ENCODE measurements around the gene RASSF8. TPM values are rescaled to one million over a fixed set of nuclear protein-coding genes. Genes with fewer than 3 reads are reported as not detected.

Gene RASSF8
- total and polyA plus RNA-seq, 2 donors (not counting 3 experiments of a cell fraction or from before 2014, with no cell fraction given), result 11.1 to 59.3 TPM

GRCh38 chr12:25970916-25971653 is 12.6 kb downstream of the RASSF8 start:
- ChIA-PET CTCF (interaction anchor here (1.0 to 6.9 kb wide), 6 partner anchors 8 to 47 kb away, joined by 3 to 36 read pairs (median 8); partner anchors contain the start of gene RASSF8), POLR2A (no interaction called here)
- Histone ChIP-seq H3K4me1 (ENCODE audit: control insufficient read depth, extremely low read depth, insufficient read depth, low read length) (peaks cover 34% of the 10 kb centered on the region), H3K9me1 (replicated peaks; ENCODE audit: control insufficient read depth, extremely low read depth, insufficient read depth, low read length) (no peaks in the 10 kb centered on the region), H3K36me3 (ENCODE audit: control insufficient read depth in 2 of 2, extremely low read depth in 1 of 2, insufficient read depth in 2 of 2, low read length in 2 of 2) (no peaks in the 10 kb centered on the region), H3K27ac (ENCODE audit: insufficient read depth, low read depth, low read length) (no peak overlapping the region), H4K20me1 (replicated peaks; ENCODE audit: control insufficient read depth, extremely low read depth, insufficient read depth, low read length) (no peaks in the 10 kb centered on the region), H3K9me3 (replicated peaks; ENCODE audit: control insufficient read depth, insufficient read depth, low read length) (no peaks in the 10 kb centered on the region), H2AFZ (ENCODE audit: low read depth, low read length) (no peak overlapping the region), H3K79me2 (ENCODE audit: control insufficient read depth, insufficient read depth, low read length) (peaks cover 93% of the 10 kb centered on the region), H3K4me2 (ENCODE audit: insufficient read depth, low read length) (no peak overlapping the region), H3K27me3 (ENCODE audit: control insufficient read depth in 2 of 2, insufficient read depth in 2 of 2, low read length in 2 of 2) (no peaks in the 10 kb centered on the region), H3K9ac (replicated peaks; ENCODE audit: extremely low read depth, insufficient read depth, low read length) (no peak overlapping the region), H3K4me3 (replicated peaks in 1 of 3; ENCODE audit: insufficient read depth in 1 of 3, low read depth in 1 of 3, low read length in 3 of 3) (no peak overlapping the region)
- TF ChIP-seq CTCF (IDR thresholded peaks at IDR 0.05; ENCODE audit: extremely low read depth in 1 of 2, insufficient read depth in 1 of 2, low read depth in 1 of 2, low read length in 2 of 2), result peak in 1 of 2 donors; percentile 8
- TF ChIP-seq POLR2A (IDR thresholded peaks at IDR 0.05; ENCODE audit: low read depth, low read length), result no peak
- intact Hi-C loops (cut with micrococcal nuclease), result loop anchor here (1.0 kb wide), 1 partner anchor 17 kb away; no protein-coding TSS in a partner anchor
- no TSS peak for BruUV-seq (replicated peaks)
- DNase-seq (ENCODE audit: low read depth, low spot score) (peak; percentile 25), FAIRE-seq (no peak)
- dilution Hi-C loops (cut with MboI; ENCODE audit: extremely low pct_ligation_motif_present, low sequenced_read_pairs), result no loop called here

DNA sequence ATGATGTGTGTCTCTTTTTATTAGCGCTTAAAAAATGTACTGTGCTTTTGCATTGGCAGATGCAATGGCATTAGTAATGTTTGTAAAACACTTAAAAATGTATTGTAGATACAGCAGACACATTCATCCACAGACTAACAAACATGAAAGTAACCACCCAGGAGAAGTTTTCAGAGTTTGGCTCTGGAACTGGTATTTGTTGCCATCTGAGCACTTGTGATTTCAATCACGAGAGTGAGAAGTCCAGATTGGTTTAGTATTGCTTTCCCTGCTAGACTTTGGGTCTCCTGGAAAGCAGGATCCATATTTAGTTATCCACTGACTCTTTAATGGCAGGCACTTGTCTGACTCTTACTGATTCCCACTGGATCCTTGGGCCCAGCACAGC is 13.2 kb downstream of the RASSF8 start:
- intact Hi-C loops (cut with micrococcal nuclease), result no loop called here

More for the DNA sequence above, 13.2 kb downstream of the RASSF8 start:
- no peaks in the 10 kb centered on the region for H3K9me3 ChIP-seq (replicated peaks; ENCODE audit: control insufficient read depth, insufficient read depth, low read length)
- H3K4me3 ChIP-seq (replicated peaks in 1 of 3; ENCODE audit: insufficient read depth in 1 of 3, low read depth in 1 of 3, low read length in 3 of 3), result no peak overlapping the region
- TF ChIP-seq POLR2AphosphoS5 (IDR thresholded peaks at IDR 0.05; ENCODE audit: insufficient read depth, low read depth, low read length) (no peak), GATA2 (IDR thresholded peaks at IDR 0.05; ENCODE audit: insufficient read depth, insufficient read length, low read depth, low read length) (no peak), POLR2A (IDR thresholded peaks at IDR 0.05; ENCODE audit: low read depth, low read length) (no peak), MYC (IDR thresholded peaks at IDR 0.05; ENCODE audit: low read depth, low read length) (no peak), CTCF (IDR thresholded peaks at IDR 0.05; ENCODE audit: extremely low read depth in 1 of 2, insufficient read depth in 1 of 2, low read depth in 1 of 2, low read length in 2 of 2) (no peak)
- TF ChIP-seq, protein P1, sequence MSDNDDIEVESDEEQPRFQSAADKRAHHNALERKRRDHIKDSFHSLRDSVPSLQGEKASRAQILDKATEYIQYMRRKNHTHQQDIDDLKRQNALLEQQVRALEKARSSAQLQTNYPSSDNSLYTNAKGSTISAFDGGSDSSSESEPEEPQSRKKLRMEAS (IDR thresholded peaks at IDR 0.05; ENCODE audit: insufficient read depth, insufficient read length), result no peak
- no peaks in the 10 kb centered on the region for H3K27me3 ChIP-seq (ENCODE audit: control insufficient read depth in 2 of 2, insufficient read depth in 2 of 2, low read length in 2 of 2)
- H2AFZ ChIP-seq (ENCODE audit: low read depth, low read length), result no peak overlapping the region
- H4K20me1 ChIP-seq (replicated peaks; ENCODE audit: control insufficient read depth, extremely low read depth, insufficient read depth, low read length), result no peaks in the 10 kb centered on the region
- H3K27ac ChIP-seq (ENCODE audit: insufficient read depth, low read depth, low read length), result no peak overlapping the region
- no peak for FAIRE-seq
- POLR2A ChIA-PET, result no interaction called here
- BruUV-seq (replicated peaks), result no TSS peak
- no peak overlapping the region for H3K9ac ChIP-seq (replicated peaks; ENCODE audit: extremely low read depth, insufficient read depth, low read length)
- peaks cover 93% of the 10 kb centered on the region for H3K79me2 ChIP-seq (ENCODE audit: control insufficient read depth, insufficient read depth, low read length)
- no peaks in the 10 kb centered on the region for H3K9me1 ChIP-seq (replicated peaks; ENCODE audit: control insufficient read depth, extremely low read depth, insufficient read depth, low read length)
- peaks cover 34% of the 10 kb centered on the region for H3K4me1 ChIP-seq (ENCODE audit: control insufficient read depth, extremely low read depth, insufficient read depth, low read length)
- H3K36me3 ChIP-seq (ENCODE audit: control insufficient read depth in 2 of 2, extremely low read depth in 1 of 2, insufficient read depth in 2 of 2, low read length in 2 of 2), result no peaks in the 10 kb centered on the region
- no peak overlapping the region for H3K4me2 ChIP-seq (ENCODE audit: insufficient read depth, low read length)
- DNase-seq (ENCODE audit: low read depth, low spot score), result no peak
- dilution Hi-C loops (cut with MboI; ENCODE audit: extremely low pct_ligation_motif_present, low sequenced_read_pairs), result no loop called here
- CTCF ChIA-PET, result interaction anchor here (1.0 to 6.9 kb wide), 5 partner anchors 7 to 47 kb away, joined by 3 to 36 read pairs (median 8); partner anchors contain the start of gene RASSF8

Measured in endothelial cell of umbilical vein (primary cell).